H1 (cell line): ENCODE measurements around the gene LHPP.

ENCODE experiments used
- CEBPB ChIP-seq: IDR thresholded peaks from 2 replicates; pipeline ENCODE4 v1.6.1; 2012; ENCODE audit warnings: low read depth, low read length
- CHD7 ChIP-seq: fragments of 300-600 bp; sonication (generic); IDR thresholded peaks from 2 replicates; pipeline ENCODE4 v1.7.1; 2012; ENCODE audit warnings: low read length, moderate library complexity, mild to moderate bottlenecking, inconsistent platforms; ENCODE audit not compliant: insufficient replicate concordance
- EZH2 ChIP-seq: fragments of 200-600 bp; sonication (generic); IDR thresholded peaks from 2 replicates; pipeline ENCODE4 v1.7.1; 2012; ENCODE audit warnings: low read depth, mild to moderate bottlenecking, moderate library complexity, low read length, inconsistent platforms; ENCODE audit not compliant: severe bottlenecking
- FOSL1 ChIP-seq: IDR thresholded peaks from 2 replicates; pipeline ENCODE4 v1.6.1; 2011; ENCODE audit warnings: mild to moderate bottlenecking, low read depth, low read length, moderate library complexity; ENCODE audit not compliant: insufficient read depth
- HDAC6 ChIP-seq: IDR thresholded peaks from one replicate; pipeline ENCODE4 v1.7.1; 2012; ENCODE audit warnings: low read depth, mild to moderate bottlenecking, inconsistent platforms, low read length, moderate library complexity
- PHF8 ChIP-seq: fragments of 200-600 bp; sonication (generic); conservative IDR thresholded peaks from 2 replicates; pipeline ENCODE4 v1.7.1; 2012; ENCODE audit warnings: low read depth, mild to moderate bottlenecking, inconsistent platforms, low read length, moderate library complexity
- POLR2AphosphoS5 ChIP-seq: IDR thresholded peaks from 2 replicates; pipeline ENCODE4 v1.6.1; 2011; ENCODE audit warnings: low read depth, low read length
- TF ChIP-seq, protein P1 (sequence below), 3 experiments: IDR thresholded peaks; 1 replicate in 2 of 3; 2 replicates in 1 of 3; pipeline versions ENCODE4 v1.5.1 to v1.6.1; 2011; ENCODE audit warnings: low read length in 3 of 3, mild to moderate bottlenecking in 3 of 3, inconsistent platforms in 2 of 3, low read depth in 1 of 3, moderate library complexity in 1 of 3; ENCODE audit not compliant: insufficient read depth in 1 of 3; ENCODE audit errors: control extremely low read depth in 1 of 3

DNA sequence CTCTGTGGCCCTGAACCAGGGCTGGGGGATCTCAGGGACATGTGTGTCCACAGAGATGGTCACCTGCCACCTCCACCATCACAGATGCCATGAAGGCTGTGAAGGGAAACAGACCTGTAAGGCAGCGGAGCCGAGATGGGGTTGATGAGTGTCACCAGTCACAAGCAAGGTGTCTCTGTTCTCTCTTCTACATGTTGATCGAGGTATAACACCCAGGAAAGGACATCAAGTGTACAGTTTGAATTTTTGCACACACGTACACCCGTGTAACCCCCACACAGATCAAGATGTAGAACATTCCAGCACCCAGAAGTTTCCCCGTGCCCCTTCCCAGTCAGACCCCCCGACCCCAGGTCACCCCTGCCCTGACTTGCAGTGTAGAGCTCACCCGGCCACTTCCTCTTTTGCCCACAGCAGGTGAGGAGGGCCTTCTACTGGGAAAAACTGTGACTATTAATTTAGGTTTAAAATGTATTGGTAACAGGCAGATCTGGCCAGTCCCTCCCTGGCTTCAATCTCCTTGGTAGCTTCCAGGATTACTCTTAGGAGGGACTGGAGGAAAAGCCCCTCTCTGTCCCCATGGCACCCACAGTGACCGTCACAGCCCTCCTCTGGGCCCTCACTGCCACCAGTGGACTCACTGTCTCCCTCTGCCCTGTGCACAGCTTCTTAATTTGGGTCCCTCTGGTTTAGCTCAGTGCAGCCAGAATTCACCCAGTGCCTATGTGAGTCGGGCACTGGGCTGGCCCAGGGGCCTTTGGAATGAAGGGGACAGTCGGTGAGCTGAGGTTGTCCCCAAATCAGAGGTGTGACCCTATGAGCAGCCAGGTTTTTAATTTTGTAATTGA is 108.2 kb downstream of the LHPP start:
- TF ChIP-seq CEBPB (no peak), POLR2AphosphoS5 (no peak), HDAC6 (no peak), PHF8 (no peak), EZH2 (no peak), FOSL1 (no peak), CHD7 (no peak)
- TF ChIP-seq, protein P1, sequence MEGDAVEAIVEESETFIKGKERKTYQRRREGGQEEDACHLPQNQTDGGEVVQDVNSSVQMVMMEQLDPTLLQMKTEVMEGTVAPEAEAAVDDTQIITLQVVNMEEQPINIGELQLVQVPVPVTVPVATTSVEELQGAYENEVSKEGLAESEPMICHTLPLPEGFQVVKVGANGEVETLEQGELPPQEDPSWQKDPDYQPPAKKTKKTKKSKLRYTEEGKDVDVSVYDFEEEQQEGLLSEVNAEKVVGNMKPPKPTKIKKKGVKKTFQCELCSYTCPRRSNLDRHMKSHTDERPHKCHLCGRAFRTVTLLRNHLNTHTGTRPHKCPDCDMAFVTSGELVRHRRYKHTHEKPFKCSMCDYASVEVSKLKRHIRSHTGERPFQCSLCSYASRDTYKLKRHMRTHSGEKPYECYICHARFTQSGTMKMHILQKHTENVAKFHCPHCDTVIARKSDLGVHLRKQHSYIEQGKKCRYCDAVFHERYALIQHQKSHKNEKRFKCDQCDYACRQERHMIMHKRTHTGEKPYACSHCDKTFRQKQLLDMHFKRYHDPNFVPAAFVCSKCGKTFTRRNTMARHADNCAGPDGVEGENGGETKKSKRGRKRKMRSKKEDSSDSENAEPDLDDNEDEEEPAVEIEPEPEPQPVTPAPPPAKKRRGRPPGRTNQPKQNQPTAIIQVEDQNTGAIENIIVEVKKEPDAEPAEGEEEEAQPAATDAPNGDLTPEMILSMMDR (IDR thresholded peaks at IDR 0.05; ENCODE audit: control extremely low read depth in 1 of 3, insufficient read depth in 1 of 3, low read depth in 1 of 3, low read length in 3 of 3), result no peak
